ENCODE data around the gene MREG. TPM values are rescaled to one million over a fixed set of nuclear protein-coding genes. Genes with fewer than 3 reads are reported as not detected.

The MREG gene, protein sequence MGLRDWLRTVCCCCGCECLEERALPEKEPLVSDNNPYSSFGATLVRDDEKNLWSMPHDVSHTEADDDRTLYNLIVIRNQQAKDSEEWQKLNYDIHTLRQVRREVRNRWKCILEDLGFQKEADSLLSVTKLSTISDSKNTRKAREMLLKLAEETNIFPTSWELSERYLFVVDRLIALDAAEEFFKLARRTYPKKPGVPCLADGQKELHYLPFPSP
- total RNA-seq (2021) (23.0 and 27.5 TPM in 2 replicates), Bru-seq, nascent RNA (percentile 69 among the genes with signal in this experiment), BruChase-seq, experiment 1, labeled RNA remaining after a 2-hour chase (percentile 62 among the genes with signal in this experiment), BruChase-seq, experiment 2, labeled RNA remaining after a 6-hour chase (percentile 67 among the genes with signal in this experiment)
- long read RNA-seq, transcript MREG-201 (5 exons, 1,314 nt) = major isoform, 8 of 11 reads
- long read RNA-seq, partial matches to known transcripts = 0 of 11 reads
- long read RNA-seq, other reads (novel, unspliced or antisense) = 2 of 11 reads

DNA sequence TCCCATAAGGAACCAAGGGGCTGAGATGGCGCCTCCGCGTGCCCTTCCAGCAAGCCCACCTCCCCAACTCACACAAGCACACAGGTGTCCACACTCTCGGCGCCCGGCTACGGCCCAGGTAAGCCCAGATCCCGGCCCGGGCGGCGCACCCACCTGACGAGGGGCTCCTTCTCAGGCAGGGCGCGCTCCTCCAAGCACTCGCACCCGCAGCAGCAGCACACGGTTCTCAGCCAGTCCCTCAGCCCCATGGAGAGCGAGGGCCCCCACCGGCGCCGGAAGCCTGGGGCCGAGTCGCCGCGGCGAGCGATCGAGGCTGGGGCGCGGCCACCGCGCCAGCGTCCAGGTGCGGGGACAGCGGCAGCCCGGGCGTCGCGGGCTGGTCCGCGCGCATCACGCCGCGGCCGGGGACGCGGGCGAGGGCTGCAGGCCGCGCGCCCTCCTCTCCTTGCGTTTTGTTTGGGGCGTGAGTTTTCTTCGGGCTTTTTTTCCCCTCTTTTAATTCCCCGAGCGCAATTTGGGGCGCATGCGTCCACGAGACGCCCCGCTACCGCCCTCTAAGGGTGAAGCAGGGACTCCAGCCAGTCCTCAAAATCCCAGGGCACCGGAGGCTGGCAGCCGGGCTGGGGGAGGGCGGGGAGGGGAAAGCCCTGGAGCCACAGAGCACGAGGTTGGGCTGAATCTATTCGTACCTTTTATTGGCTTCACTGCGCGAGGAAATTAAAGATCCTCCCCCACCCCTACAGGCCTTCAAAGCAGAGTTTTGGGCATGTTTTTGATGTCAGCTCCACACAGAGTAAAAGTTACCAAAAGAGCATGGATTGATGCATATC, at the start of gene MREG:
TSS of gene MREG (minus strand) at position 472 of the 830 bp plus-strand sequence. CDS start at position 248, 224 bp downstream.
- no peaks in the 10 kb centered on the region for H3K36me3 ChIP-seq (ENCODE audit: low read depth)
- POLR2A ChIA-PET (ENCODE audit: unreplicated experiment) = interaction anchor here (0.5 kb wide), 1 partner anchor 27 kb away, joined by 3 read pairs; no protein-coding TSS in a partner anchor
- DNase-seq = peak; percentile 83 to 86
- H3F3A ChIP-seq (ENCODE audit: insufficient read depth, low read depth) = peaks cover 33% of the 10 kb centered on the region
- TSS peak; percentile 40 for BruUV-seq (replicated peaks)
- H3K4me2 ChIP-seq = peak within 1 kb of the TSS; percentile 86
- no peaks in the 10 kb centered on the region for H3K27me3 ChIP-seq (ENCODE audit: insufficient read depth, low read depth)
- H3K27ac ChIP-seq = peak within 1 kb of the TSS; percentile 97
- peak within 1 kb of the TSS; percentile 52; the same call in 1 of the 2 replicates for H2AFZ ChIP-seq
- H3K4me3 ChIP-seq = peak within 1 kb of the TSS; percentile 83
- H4K20me1 ChIP-seq (ENCODE audit: insufficient read depth) = no peaks in the 10 kb centered on the region
- TF ChIP-seq EZH2 (IDR thresholded peaks at IDR 0.05; ENCODE audit: low read depth) = no peak
- TF ChIP-seq, protein P1, sequence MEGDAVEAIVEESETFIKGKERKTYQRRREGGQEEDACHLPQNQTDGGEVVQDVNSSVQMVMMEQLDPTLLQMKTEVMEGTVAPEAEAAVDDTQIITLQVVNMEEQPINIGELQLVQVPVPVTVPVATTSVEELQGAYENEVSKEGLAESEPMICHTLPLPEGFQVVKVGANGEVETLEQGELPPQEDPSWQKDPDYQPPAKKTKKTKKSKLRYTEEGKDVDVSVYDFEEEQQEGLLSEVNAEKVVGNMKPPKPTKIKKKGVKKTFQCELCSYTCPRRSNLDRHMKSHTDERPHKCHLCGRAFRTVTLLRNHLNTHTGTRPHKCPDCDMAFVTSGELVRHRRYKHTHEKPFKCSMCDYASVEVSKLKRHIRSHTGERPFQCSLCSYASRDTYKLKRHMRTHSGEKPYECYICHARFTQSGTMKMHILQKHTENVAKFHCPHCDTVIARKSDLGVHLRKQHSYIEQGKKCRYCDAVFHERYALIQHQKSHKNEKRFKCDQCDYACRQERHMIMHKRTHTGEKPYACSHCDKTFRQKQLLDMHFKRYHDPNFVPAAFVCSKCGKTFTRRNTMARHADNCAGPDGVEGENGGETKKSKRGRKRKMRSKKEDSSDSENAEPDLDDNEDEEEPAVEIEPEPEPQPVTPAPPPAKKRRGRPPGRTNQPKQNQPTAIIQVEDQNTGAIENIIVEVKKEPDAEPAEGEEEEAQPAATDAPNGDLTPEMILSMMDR (conservative IDR thresholded peaks at IDR 0.05) = peak; percentile 88
- intact Hi-C loops (cut with micrococcal nuclease; ENCODE audit: unreplicated experiment) = loop anchor here (2.0 kb wide), 1 partner anchor 62 kb away; no protein-coding TSS in a partner anchor
- H3K9me3 ChIP-seq (ENCODE audit: insufficient read depth, low read depth) = 0 out of 2 replicates have a peak, but pooled peaks cover 3% of the 10 kb centered on the region
- H3K79me2 ChIP-seq (ENCODE audit: low read depth) = peaks cover 45% of the 10 kb centered on the region
- no peaks in the 10 kb centered on the region for H3K9me2 ChIP-seq (ENCODE audit: insufficient read depth)
- CTCF ChIA-PET = interaction anchor here (1.2 kb wide), 1 partner anchor 10 kb away, joined by 5 read pairs; no protein-coding TSS in a partner anchor
- peaks cover 30% of the 10 kb centered on the region for H3K4me1 ChIP-seq (replicated peaks; ENCODE audit: insufficient read depth)

DNA sequence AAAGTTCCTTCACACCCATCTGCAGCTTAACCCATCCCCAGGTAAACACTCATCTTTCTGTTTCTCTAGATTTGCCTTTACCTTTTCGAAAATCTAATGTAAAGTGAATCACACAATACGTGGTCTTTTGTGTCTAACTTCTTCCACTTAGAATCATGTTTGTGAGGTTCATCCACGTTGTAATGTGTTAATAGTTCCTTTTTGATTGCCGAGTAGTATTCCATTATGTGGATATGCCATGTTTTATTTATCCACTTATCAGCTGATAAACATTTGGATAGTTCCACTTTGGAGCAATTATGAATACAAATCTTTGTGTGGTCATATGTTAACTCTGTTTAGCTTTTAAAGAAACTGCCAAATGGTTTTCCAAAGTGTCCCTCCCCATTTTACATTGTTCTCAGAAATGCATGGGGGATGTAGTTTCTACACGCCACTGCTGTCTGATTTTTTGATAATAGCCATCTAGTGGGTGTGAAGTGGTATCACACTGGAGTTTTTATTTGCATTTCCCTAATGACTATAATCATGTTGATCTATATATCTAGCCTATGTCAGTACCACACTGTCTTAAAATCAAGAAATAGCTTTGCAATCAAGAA, 46.0 kb upstream of the MREG start:
- no TSS peak for BruUV-seq (replicated peaks)
- intact Hi-C loops (cut with micrococcal nuclease; ENCODE audit: unreplicated experiment) = no loop called here

More for the DNA sequence above, 46.0 kb upstream of the MREG start:
- Histone ChIP-seq H4K20me1 (ENCODE audit: insufficient read depth) (no peaks in the 10 kb centered on the region), H3K36me3 (ENCODE audit: low read depth) (no peaks in the 10 kb centered on the region), H3K4me3 (no peak overlapping the region), H3K4me1 (replicated peaks; ENCODE audit: insufficient read depth) (no peaks in the 10 kb centered on the region), H3K27me3 (ENCODE audit: insufficient read depth, low read depth) (no peaks in the 10 kb centered on the region), H3F3A (ENCODE audit: insufficient read depth, low read depth) (no peaks in the 10 kb centered on the region), H3K27ac (no peak overlapping the region), H3K9me3 (ENCODE audit: insufficient read depth, low read depth) (no peaks in the 10 kb centered on the region), H2AFZ (no peak overlapping the region), H3K9me2 (ENCODE audit: insufficient read depth) (no peaks in the 10 kb centered on the region; the same call in 1 of the 2 replicates), H3K79me2 (ENCODE audit: low read depth) (no peaks in the 10 kb centered on the region), H3K4me2 (no peak overlapping the region)
- ChIA-PET POLR2A (ENCODE audit: unreplicated experiment) (no interaction called here), CTCF (interaction anchor here (1.0 kb wide), 1 partner anchor 27 kb away, joined by 3 read pairs; no protein-coding TSS in a partner anchor)
- no peak for DNase-seq
- TF ChIP-seq, protein P1 (conservative IDR thresholded peaks at IDR 0.05) = peak; percentile 52
- no peak for TF ChIP-seq EZH2 (IDR thresholded peaks at IDR 0.05; ENCODE audit: low read depth)

All from PC-9 (cell line).